GM23338 (cell line): ENCODE measurements around the gene UNC45B.
A peak's percentile ranks its signal among the peaks of the same experiment; 100 is the strongest.

Source experiments
- CREB1 ChIP-seq: fragments of 250-450 bp; sonication (Bioruptor Pico); IDR thresholded peaks from 2 replicates; pipeline ENCODE4 v1.5.0; 2020; ENCODE audit warnings: low read depth, mild to moderate bottlenecking, moderate library complexity
- TF ChIP-seq, protein P1 (sequence below), 2 experiments: fragments of 200-600 bp in 1 of 2; sonication (generic) in 1 of 2; conservative IDR thresholded peaks; 2 replicates each; pipeline versions ENCODE4 v1.5.1 to v1.6.1; 2016 to 2017; ENCODE audit warnings: antibody characterized with exemption in 2 of 2, low read depth in 2 of 2, mild to moderate bottlenecking in 2 of 2, moderate library complexity in 1 of 2

DNA sequence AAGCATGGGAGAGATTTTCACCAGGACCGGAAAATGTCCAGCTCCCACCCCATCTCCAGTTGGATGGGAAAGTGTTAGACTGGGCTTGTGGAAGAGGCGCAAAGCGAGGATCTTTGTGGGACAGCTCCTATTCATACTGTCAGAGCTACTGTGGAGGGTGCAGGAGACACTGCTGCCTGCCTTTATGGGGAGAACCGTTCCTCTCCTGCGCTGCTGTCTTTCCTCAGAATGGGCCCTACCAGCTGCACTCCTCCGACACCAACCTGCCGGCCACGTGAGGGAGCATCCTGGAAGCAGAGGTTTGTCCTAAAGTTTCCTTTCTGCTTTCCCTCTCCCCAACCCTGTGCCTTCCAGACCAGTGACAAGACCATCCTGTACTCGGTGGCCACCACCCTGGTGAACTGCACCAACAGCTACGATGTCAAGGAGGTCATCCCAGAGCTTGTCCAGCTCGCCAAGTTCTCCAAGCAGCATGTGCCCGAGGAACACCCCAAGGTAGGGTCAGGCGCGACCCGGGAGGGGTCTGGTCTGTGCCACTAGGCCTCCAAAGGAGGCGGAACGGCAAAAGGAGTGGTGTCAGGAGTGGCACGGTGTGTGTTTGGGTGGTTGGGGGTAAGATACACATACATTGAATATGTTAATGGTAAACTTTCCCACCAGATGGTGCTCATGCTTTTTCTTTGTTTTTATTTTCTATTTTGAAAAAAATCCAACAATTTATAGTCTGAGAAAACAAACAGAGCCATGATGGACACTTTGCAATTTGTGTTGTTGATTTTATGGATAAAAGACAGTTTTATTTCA lies 23.6 kb downstream of the UNC45B start:
- TF ChIP-seq, protein P1, sequence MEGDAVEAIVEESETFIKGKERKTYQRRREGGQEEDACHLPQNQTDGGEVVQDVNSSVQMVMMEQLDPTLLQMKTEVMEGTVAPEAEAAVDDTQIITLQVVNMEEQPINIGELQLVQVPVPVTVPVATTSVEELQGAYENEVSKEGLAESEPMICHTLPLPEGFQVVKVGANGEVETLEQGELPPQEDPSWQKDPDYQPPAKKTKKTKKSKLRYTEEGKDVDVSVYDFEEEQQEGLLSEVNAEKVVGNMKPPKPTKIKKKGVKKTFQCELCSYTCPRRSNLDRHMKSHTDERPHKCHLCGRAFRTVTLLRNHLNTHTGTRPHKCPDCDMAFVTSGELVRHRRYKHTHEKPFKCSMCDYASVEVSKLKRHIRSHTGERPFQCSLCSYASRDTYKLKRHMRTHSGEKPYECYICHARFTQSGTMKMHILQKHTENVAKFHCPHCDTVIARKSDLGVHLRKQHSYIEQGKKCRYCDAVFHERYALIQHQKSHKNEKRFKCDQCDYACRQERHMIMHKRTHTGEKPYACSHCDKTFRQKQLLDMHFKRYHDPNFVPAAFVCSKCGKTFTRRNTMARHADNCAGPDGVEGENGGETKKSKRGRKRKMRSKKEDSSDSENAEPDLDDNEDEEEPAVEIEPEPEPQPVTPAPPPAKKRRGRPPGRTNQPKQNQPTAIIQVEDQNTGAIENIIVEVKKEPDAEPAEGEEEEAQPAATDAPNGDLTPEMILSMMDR (conservative IDR thresholded peaks at IDR 0.05; ENCODE audit: low read depth in 2 of 2) = peak; percentile 11 to 29; a peak in 1 of 4 replicates
- TF ChIP-seq CREB1 = no peak
